ENCODE data around the gene PPARD.

DNA sequence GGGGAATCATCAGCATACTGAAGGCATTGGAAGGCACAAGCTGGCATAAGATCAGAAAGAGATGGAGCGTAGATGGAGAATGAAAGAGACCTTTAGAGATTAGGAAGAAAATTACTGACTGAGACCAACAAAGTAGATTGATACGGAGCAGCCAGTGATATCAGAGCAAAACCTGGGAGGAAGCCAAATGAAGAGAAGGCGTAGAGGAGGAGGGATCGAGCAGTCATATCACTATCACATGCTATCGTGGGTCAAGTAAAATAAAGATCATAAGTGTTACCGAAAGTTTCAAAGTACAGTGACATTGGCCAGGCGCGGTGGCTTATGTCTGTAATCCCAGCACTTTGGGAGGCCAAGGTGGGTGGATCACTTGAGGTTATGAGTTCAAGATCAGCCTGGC, 56.2 kb downstream of the PPARD start:
- TF ChIP-seq, protein P1, sequence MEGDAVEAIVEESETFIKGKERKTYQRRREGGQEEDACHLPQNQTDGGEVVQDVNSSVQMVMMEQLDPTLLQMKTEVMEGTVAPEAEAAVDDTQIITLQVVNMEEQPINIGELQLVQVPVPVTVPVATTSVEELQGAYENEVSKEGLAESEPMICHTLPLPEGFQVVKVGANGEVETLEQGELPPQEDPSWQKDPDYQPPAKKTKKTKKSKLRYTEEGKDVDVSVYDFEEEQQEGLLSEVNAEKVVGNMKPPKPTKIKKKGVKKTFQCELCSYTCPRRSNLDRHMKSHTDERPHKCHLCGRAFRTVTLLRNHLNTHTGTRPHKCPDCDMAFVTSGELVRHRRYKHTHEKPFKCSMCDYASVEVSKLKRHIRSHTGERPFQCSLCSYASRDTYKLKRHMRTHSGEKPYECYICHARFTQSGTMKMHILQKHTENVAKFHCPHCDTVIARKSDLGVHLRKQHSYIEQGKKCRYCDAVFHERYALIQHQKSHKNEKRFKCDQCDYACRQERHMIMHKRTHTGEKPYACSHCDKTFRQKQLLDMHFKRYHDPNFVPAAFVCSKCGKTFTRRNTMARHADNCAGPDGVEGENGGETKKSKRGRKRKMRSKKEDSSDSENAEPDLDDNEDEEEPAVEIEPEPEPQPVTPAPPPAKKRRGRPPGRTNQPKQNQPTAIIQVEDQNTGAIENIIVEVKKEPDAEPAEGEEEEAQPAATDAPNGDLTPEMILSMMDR (IDR thresholded peaks at IDR 0.05 in 4 of 5, conservative IDR thresholded peaks at IDR 0.05 in 1 of 5), result no peak
- TF ChIP-seq POLR2A (IDR thresholded peaks at IDR 0.05), result no peak

All from gastrocnemius medialis (tissue), 4 donors.